Fibroblast of lung (primary cell): ENCODE measurements around the gene FSHR.

Experiments
- EZH2 ChIP-seq: IDR thresholded peaks from 2 replicates; pipeline ENCODE4 v1.5.1; 2012; ENCODE audit warnings: low read length, control low read depth, mild to moderate bottlenecking; ENCODE audit errors: missing control alignments
- TF ChIP-seq, protein P1 (sequence below), 2 donors: IDR thresholded peaks in 1 of 2; conservative IDR thresholded peaks in 1 of 2; 1 replicate in 1 of 2; 2 replicates in 1 of 2; pipeline ENCODE4 v1.5.1; 2011 to 2012; ENCODE audit warnings: low read length in 2 of 2, control low read depth in 1 of 2, inconsistent platforms in 1 of 2, low read depth in 1 of 2, mild to moderate bottlenecking in 1 of 2

DNA sequence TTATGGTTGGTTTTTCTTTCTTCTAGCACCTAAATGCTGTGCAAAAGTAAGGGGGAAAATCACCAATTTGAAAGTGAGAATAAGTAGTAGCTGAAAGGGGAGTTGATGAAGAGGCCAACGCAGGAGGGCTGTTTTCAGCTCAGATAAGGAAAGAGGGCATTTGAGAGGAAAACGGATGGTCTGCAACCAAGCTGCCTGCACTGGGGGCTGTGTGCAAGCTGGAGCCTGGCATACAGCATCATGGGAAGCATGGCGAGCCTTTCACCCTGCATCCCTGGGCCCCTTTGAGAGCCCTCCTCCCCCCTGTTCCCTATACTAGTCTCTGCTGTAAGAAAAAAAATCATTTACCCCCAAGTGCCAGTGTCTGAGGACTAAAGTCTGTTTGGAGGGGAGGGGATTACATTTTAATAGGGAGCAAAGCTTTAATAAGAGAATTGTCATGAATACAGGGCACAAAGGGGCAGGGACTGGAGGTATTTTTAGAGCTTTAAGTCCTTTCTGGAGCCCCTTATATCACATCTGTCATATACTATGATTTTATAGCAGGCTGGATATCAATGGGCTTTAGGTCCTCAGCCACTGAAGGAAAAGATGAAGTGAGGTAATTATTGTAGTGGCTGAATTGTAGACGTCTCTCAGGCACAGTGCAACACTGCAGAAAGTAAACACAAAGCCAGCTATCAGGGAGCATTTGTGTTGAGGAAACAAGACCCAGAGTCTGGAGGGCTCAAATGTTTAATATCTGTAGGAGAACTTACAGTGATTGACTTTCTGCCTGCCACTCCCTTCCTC is 120.7 kb downstream of the FSHR start:
- TF ChIP-seq, protein P1, sequence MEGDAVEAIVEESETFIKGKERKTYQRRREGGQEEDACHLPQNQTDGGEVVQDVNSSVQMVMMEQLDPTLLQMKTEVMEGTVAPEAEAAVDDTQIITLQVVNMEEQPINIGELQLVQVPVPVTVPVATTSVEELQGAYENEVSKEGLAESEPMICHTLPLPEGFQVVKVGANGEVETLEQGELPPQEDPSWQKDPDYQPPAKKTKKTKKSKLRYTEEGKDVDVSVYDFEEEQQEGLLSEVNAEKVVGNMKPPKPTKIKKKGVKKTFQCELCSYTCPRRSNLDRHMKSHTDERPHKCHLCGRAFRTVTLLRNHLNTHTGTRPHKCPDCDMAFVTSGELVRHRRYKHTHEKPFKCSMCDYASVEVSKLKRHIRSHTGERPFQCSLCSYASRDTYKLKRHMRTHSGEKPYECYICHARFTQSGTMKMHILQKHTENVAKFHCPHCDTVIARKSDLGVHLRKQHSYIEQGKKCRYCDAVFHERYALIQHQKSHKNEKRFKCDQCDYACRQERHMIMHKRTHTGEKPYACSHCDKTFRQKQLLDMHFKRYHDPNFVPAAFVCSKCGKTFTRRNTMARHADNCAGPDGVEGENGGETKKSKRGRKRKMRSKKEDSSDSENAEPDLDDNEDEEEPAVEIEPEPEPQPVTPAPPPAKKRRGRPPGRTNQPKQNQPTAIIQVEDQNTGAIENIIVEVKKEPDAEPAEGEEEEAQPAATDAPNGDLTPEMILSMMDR (conservative IDR thresholded peaks at IDR 0.05 in 1 of 2, IDR thresholded peaks at IDR 0.05 in 1 of 2; ENCODE audit: low read depth in 1 of 2, low read length in 2 of 2), result no peak
- TF ChIP-seq EZH2, result no peak
